ENCODE results near the gene AKAIN1. TPM values are rescaled to one million over a fixed set of nuclear protein-coding genes. Genes with fewer than 3 reads are reported as not detected.

The AKAIN1 gene, protein sequence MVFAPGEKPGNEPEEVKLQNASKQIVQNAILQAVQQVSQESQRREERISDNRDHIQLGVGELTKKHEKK
- total RNA-seq = not detected
- polyA plus RNA-seq (ENCODE audit: insufficient read length in 6 of 6) = not detected
- long read RNA-seq, donor 1 = 0 reads
- long read RNA-seq, donor 2 = 0 reads
- long read RNA-seq, donor 3, partial matches to known transcripts = 7 of 7 reads
- long read RNA-seq, donor 3, other reads (novel, unspliced or antisense) = 0 of 7 reads
- long read RNA-seq, donor 4 = 0 reads
- long read RNA-seq, donor 5 = 0 reads
- long read RNA-seq, donor 6, partial matches to known transcripts = 20 of 20 reads
- long read RNA-seq, donor 6, other reads (novel, unspliced or antisense) = 0 of 20 reads
- long read RNA-seq, donor 7 = 0 reads
- long read RNA-seq, donor 8, partial matches to known transcripts = 6 of 12 reads
- long read RNA-seq, donor 8, other reads (novel, unspliced or antisense) = 6 of 12 reads
- long read RNA-seq, donor 9 = 0 reads
- long read RNA-seq, donor 10 = 0 reads
- long read RNA-seq, donor 11 = 0 reads
- long read RNA-seq, donor 12 = 0 reads

DNA sequence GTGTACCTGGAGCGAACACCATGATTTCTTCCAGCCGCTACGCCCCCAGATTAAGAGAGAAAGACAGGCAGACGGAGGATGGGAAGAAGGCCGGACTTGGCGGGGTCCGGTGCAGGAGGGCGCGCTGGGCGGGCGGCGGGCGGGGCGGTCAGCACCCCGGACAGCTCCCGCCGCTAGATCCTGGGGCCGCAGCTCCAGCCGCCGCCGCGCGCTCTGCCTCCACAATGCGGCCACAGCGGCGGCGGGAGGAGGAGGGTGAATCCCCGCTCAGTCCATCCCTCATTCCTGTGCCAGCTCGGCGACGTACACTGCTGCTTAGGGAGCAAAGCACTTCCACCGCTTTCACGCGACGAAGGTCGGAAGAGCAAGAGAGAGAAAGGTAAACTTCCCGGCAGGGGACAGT lies at the start of gene AKAIN1:
TSS of gene AKAIN1 (minus strand) at position 226 of the 403 bp plus-strand sequence. CDS start at position 22, 204 bp downstream.
- intact Hi-C loops (cut with DNase I) = no loop called here
- TF ChIP-seq, protein P1, sequence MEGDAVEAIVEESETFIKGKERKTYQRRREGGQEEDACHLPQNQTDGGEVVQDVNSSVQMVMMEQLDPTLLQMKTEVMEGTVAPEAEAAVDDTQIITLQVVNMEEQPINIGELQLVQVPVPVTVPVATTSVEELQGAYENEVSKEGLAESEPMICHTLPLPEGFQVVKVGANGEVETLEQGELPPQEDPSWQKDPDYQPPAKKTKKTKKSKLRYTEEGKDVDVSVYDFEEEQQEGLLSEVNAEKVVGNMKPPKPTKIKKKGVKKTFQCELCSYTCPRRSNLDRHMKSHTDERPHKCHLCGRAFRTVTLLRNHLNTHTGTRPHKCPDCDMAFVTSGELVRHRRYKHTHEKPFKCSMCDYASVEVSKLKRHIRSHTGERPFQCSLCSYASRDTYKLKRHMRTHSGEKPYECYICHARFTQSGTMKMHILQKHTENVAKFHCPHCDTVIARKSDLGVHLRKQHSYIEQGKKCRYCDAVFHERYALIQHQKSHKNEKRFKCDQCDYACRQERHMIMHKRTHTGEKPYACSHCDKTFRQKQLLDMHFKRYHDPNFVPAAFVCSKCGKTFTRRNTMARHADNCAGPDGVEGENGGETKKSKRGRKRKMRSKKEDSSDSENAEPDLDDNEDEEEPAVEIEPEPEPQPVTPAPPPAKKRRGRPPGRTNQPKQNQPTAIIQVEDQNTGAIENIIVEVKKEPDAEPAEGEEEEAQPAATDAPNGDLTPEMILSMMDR (IDR thresholded peaks at IDR 0.05) = no peak

DNA sequence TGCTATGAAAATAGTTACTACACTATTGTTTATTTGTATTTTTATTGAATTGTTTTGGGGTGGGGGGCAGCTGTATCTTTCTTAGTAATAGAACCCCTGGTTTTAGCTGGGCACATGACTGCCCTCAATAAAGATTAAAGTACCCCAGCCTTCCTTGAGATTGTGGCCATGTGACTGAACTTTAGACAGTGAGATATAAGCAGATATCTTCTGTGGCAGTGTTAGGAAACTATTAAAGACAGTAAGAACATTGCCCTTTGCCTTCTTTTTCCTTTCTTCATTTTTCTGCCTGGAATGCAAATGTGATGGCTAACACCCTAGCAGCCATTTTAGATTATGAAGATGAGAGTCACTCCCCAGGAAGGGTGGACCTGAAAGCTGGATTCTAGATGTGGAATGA lies 47.9 kb upstream of the AKAIN1 start:
- Histone ChIP-seq H3K27ac (no peak overlapping the region), H3K9me3 (no peaks in the 10 kb centered on the region), H3K36me3 (peaks cover 0 to 38% of the 10 kb centered on the region in 2 donors), H3K4me3 (no peak overlapping the region), H3K4me1 (peaks cover 0 to 5% of the 10 kb centered on the region in 2 donors), H3K27me3 (no peaks in the 10 kb centered on the region)
- intact Hi-C loops (cut with DNase I) = no loop called here
- ATAC-seq (no peak), DNase-seq (no peak)
- TF ChIP-seq, protein P1 (IDR thresholded peaks at IDR 0.05) = no peak

More for the DNA sequence above, at the start of gene AKAIN1:
- no peaks in the 10 kb centered on the region for H3K36me3 ChIP-seq
- no peak within 1 kb of the TSS for H3K27ac ChIP-seq
- no peaks in the 10 kb centered on the region for H3K4me1 ChIP-seq
- no peaks in the 10 kb centered on the region for H3K9me3 ChIP-seq
- peaks cover 35 to 81% of the 10 kb centered on the region in 2 donors for H3K27me3 ChIP-seq
- peak; percentile 29 to 77 (median 44) for DNase-seq
- ATAC-seq = peak; percentile 99
- H3K4me3 ChIP-seq = no peak within 1 kb of the TSS

DNA sequence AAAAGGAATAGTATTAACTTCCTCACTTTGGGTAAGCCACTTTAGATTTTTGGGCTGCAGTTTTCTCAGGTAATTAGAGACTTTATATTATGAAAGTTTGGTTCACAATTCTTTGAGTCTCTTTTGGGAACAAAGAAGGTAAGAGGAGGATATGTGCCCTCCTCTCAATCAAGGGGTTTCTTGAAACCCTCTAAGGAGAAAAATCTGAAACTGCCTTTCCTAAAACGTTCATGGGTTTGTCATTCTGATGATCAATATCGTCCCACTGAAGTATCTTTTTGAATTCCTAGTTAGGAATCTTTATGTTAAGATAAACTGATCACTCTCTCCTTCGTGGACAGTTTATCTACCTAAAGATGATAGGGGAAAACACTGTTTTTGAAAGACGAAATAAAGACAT lies 42.4 kb upstream of the AKAIN1 start:
- H3K27me3 ChIP-seq = no peaks in the 10 kb centered on the region
- intact Hi-C loops (cut with DNase I) = loop anchor here in 1 of 2 donors (5.0 kb wide), 1 partner anchor 53 kb away; no protein-coding TSS in a partner anchor
- TF ChIP-seq, protein P1 (IDR thresholded peaks at IDR 0.05) = no peak
- H3K4me3 ChIP-seq = peak overlapping the region in 1 of 2 donors; percentile 63
- peaks cover 14 to 31% of the 10 kb centered on the region in 2 donors for H3K4me1 ChIP-seq
- H3K27ac ChIP-seq = no peak overlapping the region
- ATAC-seq (no peak), DNase-seq (no peak)
- H3K9me3 ChIP-seq = no peaks in the 10 kb centered on the region
- H3K36me3 ChIP-seq = peaks cover 0 to 38% of the 10 kb centered on the region in 2 donors

DNA sequence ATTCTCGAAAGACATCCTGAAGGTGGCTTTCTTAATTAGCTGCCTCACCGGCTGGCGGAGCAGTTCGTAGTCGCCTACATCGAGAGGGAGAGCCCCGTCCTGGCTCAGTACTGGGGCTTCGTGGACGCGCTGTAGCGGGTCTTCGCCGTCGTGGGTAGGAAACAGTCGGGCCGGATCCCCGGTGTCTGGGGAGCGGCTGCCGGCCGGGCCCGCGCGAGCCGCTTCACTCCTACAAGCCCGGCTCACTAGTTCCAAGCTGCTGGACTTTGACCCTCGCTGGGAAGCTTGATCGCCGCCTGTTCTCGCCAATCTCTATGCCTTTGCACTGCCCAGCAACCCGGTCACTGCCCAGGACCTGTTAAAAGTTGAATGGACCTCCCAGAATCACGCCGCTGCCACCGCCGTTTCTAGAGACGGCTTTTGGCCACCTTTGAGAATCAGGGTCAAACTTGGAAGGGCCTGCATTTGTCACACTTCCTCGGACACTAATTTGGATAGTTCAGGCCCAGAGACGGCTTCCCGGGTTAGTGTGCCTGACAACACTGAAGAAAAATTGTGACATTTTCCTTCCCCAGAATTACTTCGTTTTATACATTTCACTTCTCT lies 41.4 kb upstream of the AKAIN1 start:
- Histone ChIP-seq H3K4me3 (peak overlapping the region; percentile 63 to 88), H3K4me1 (peaks cover 14 to 31% of the 10 kb centered on the region in 2 donors), H3K36me3 (peaks cover 0 to 28% of the 10 kb centered on the region in 2 donors), H3K9me3 (no peaks in the 10 kb centered on the region), H3K27me3 (no peaks in the 10 kb centered on the region), H3K27ac (peak overlapping the region; percentile 97 to 99)
- intact Hi-C loops (cut with DNase I) = loop anchor here in 1 of 2 donors (5.0 kb wide), 1 partner anchor 54 kb away; no protein-coding TSS in a partner anchor
- TF ChIP-seq, protein P1 (IDR thresholded peaks at IDR 0.05) = no peak
- DNase-seq = peak in 3 of 4 donors; percentile 31 to 82 (median 39)
- peak; percentile 70 for ATAC-seq
